IMR-90 (cell line): ENCODE measurements around the gene FGF9. TPM values are rescaled to one million over a fixed set of nuclear protein-coding genes. Genes with fewer than 3 reads are reported as not detected.

Source experiments
- ATAC-seq: fragments of 200-7000 bp; cut with Tn5 transposase; 2 replicates; pipeline ENCODE4 v1.9.1; 2020; ENCODE audit warnings: low read depth, mild to moderate bottlenecking, moderate library complexity
- BruUV-seq: library from RNA; stranded (reverse); fragments of 400-500 nt; replicated peaks from 2 replicates; lab custom pipeline; 2021; lab: Mats Ljungman, UMichigan
- CTCF ChIA-PET: fragments of 300-600 bp; formaldehyde crosslinking; extraction: SDS; loops from one replicate; lab custom pipeline; 2021; ENCODE audit warnings: antibody characterized with exemption; lab: Yijun Ruan, JAX
- POLR2A ChIA-PET: fragments of 300-600 bp; sonication (Branson Sonifier 250); formaldehyde crosslinking; loops from one replicate; lab custom pipeline; 2022; ENCODE audit warnings: antibody characterized with exemption; ENCODE audit not compliant: unreplicated experiment; lab: Charles Lee
- DNase-seq: peaks from one replicate; pipeline ENCODE4 v3.0.0; 2013
- H2AFZ ChIP-seq: replicated peaks from 2 replicates; pipeline ENCODE3; 2013; ENCODE audit warnings: low read length, mild to moderate bottlenecking; ENCODE audit not compliant: poor library complexity
- H2AK5ac ChIP-seq: 2 replicates; pipeline ENCODE4 v1.6.1; 2013; ENCODE audit warnings: low read depth, low read length, inconsistent platforms
- H2AK9ac ChIP-seq: replicated peaks from 2 replicates; pipeline ENCODE3; 2013; ENCODE audit warnings: mild to moderate bottlenecking, low read depth, low read length, moderate library complexity; ENCODE audit not compliant: poor library complexity
- H2BK120ac ChIP-seq: 2 replicates; pipeline ENCODE4 v1.6.1; 2013; ENCODE audit warnings: low read depth, low read length, inconsistent platforms
- H2BK15ac ChIP-seq: 3 replicates; pipeline ENCODE4 v1.6.1; 2013; ENCODE audit warnings: low read depth, low read length, inconsistent platforms
- H2BK20ac ChIP-seq: 2 replicates; pipeline ENCODE4 v1.6.1; 2013; ENCODE audit warnings: low read depth, mild to moderate bottlenecking, inconsistent platforms, low read length, moderate library complexity
- H2BK5ac ChIP-seq: 2 replicates; pipeline ENCODE4 v1.6.1; 2013; ENCODE audit warnings: mild to moderate bottlenecking, low read depth, low read length, inconsistent platforms; ENCODE audit not compliant: poor library complexity, severe bottlenecking
- H3K14ac ChIP-seq: replicated peaks from 2 replicates; pipeline ENCODE4 v1.6.1; 2013; ENCODE audit warnings: low read depth, low read length, inconsistent platforms
- H3K18ac ChIP-seq: 2 replicates; pipeline ENCODE4 v1.6.1; 2013; ENCODE audit warnings: low read depth, low read length, control low read depth
- H3K23ac ChIP-seq: 2 replicates; pipeline ENCODE4 v1.6.1; 2013; ENCODE audit warnings: low read depth, low read length, inconsistent platforms
- H3K27ac ChIP-seq: 2 replicates; pipeline ENCODE4 v1.5.1; 2013; ENCODE audit warnings: mild to moderate bottlenecking, control low read depth, low read length; ENCODE audit not compliant: insufficient read depth
- H3K27me3 ChIP-seq: 2 replicates; pipeline ENCODE4 v1.6.1; 2013; ENCODE audit warnings: low read length; ENCODE audit not compliant: control insufficient read depth, insufficient read depth
- H3K36me3 ChIP-seq: 2 replicates; pipeline ENCODE4 v1.6.1; 2013; ENCODE audit warnings: low read length, mixed read lengths; ENCODE audit not compliant: control insufficient read depth, insufficient read depth
- H3K4ac ChIP-seq: 2 replicates; pipeline ENCODE4 v1.6.1; 2013; ENCODE audit warnings: low read depth, low read length, inconsistent platforms
- H3K4me1 ChIP-seq: 2 replicates; pipeline ENCODE4 v1.6.1; 2013; ENCODE audit warnings: low read length, mixed read lengths; ENCODE audit not compliant: control insufficient read depth, insufficient read depth
- H3K4me2 ChIP-seq: 2 replicates; pipeline ENCODE4 v1.6.1; 2013; ENCODE audit warnings: low read depth, mild to moderate bottlenecking, control low read depth, low read length, moderate library complexity
- H3K4me3 ChIP-seq: 2 replicates; pipeline ENCODE4 v1.5.1; 2013; ENCODE audit warnings: low read depth, mild to moderate bottlenecking, control low read depth, low read length, moderate library complexity; ENCODE audit not compliant: insufficient read depth
- H3K56ac ChIP-seq: 2 replicates; pipeline ENCODE4 v1.6.1; 2013; ENCODE audit warnings: low read length, inconsistent platforms; ENCODE audit not compliant: insufficient read depth; ENCODE audit errors: extremely low read depth
- H3K79me1 ChIP-seq, 2 experiments: 2 replicates each; pipeline ENCODE4 v1.6.1; 2013; ENCODE audit warnings: low read length in 2 of 2, inconsistent platforms in 1 of 2, low read depth in 1 of 2
- H3K9ac ChIP-seq: 2 replicates; pipeline ENCODE4 v1.6.1; 2013; ENCODE audit warnings: low read depth, low read length, control low read depth
- H3K9me1 ChIP-seq: 2 replicates; pipeline ENCODE4 v1.6.1; 2013; ENCODE audit warnings: low read length, inconsistent platforms; ENCODE audit not compliant: insufficient read depth
- H3K9me3 ChIP-seq: 2 replicates; pipeline ENCODE4 v1.6.1; 2013; ENCODE audit warnings: low read length; ENCODE audit not compliant: control insufficient read depth, insufficient read depth
- H4K20me1 ChIP-seq: 2 replicates; pipeline ENCODE4 v1.6.1; 2013; ENCODE audit warnings: low read length, inconsistent platforms; ENCODE audit not compliant: insufficient read depth
- H4K5ac ChIP-seq: 2 replicates; pipeline ENCODE4 v1.6.1; 2013; ENCODE audit warnings: mild to moderate bottlenecking, low read depth, low read length, control low read depth
- H4K8ac ChIP-seq, 2 experiments: 2 replicates each; pipeline ENCODE4 v1.6.1; 2013; ENCODE audit warnings: low read depth in 2 of 2, low read length in 2 of 2, control low read depth in 1 of 2, inconsistent platforms in 1 of 2
- H4K91ac ChIP-seq: 2 replicates; pipeline ENCODE4 v1.6.1; 2013; ENCODE audit warnings: low read depth, low read length, inconsistent platforms; ENCODE audit not compliant: insufficient read depth
- CEBPB ChIP-seq: IDR thresholded peaks from 2 replicates; pipeline ENCODE4 v1.6.1; 2012; ENCODE audit warnings: low read depth, low read length, improper control_type of control experiment
- CHD1 ChIP-seq: IDR thresholded peaks from 2 replicates; pipeline ENCODE4 v1.6.1; 2012; ENCODE audit warnings: low read depth, low read length, improper control_type of control experiment
- MAFK ChIP-seq: IDR thresholded peaks from 2 replicates; pipeline ENCODE4 v1.6.1; 2012; ENCODE audit warnings: low read depth, low read length, improper control_type of control experiment
- RAD21 ChIP-seq: IDR thresholded peaks from 2 replicates; pipeline ENCODE4 v1.6.1; 2012; ENCODE audit warnings: low read length, improper control_type of control experiment
- RCOR1 ChIP-seq: IDR thresholded peaks from 2 replicates; pipeline ENCODE4 v1.6.1; 2012; ENCODE audit warnings: mild to moderate bottlenecking, low read length, improper control_type of control experiment; ENCODE audit not compliant: insufficient replicate concordance
- dilution Hi-C: fragments of 300-500 bp; cut with HindIII; formaldehyde crosslinking; loops from one replicate; pipeline ENCODE4 v1.14.3; 2018; ENCODE audit warnings: low sequenced_read_pairs; ENCODE audit not compliant: unreplicated experiment
- in situ Hi-C: fragments of 300-500 bp; cut with MboI; formaldehyde crosslinking; loops from 3 replicates; pipeline ENCODE4 v1.14.3; 2019; ENCODE audit warnings: low sequenced_read_pairs, inconsistent platforms, mixed read lengths
- intact Hi-C: fragments of 100-400 bp; cut with micrococcal nuclease; formaldehyde crosslinking; loops from 2 replicates; pipeline ENCODE4 v1.10.0; 2022
- polyA plus RNA-seq, 3 experiments: library from polyadenylated mRNA; depleted of rRNA; stranded (reverse); fragments of >200 nt; gene quantifications; 2 replicates each; pipeline ENCODE4 v1.2.3, GENCODE V29; 2012; ENCODE audit warnings: low replicate concordance in 1 of 3
- total RNA-seq: library from RNA; depleted of rRNA; stranded (reverse); fragments of >200 nt; gene quantifications from 2 replicates; pipeline ENCODE4 v1.2.3, GENCODE V29; 2012

The FGF9 gene
- total and polyA plus RNA-seq, 2 of the 4 experiments (the other 2 are of a cell fraction) = under 0.01 to 0.05 TPM

GRCh38 chr13:21632196-21632595, 38.7 kb upstream of the FGF9 start:
- no peak overlapping the region for H3K9ac ChIP-seq
- no peak overlapping the region for H2BK15ac ChIP-seq
- H4K8ac ChIP-seq = no peak overlapping the region
- H3K9me3 ChIP-seq = peaks cover 4% of the 10 kb centered on the region; the same call in 1 of the 2 replicates
- H2AFZ ChIP-seq = no peak overlapping the region
- dilution Hi-C loops (no loop called here), in situ Hi-C loops (loop anchor here (25.0 kb wide), 3 partner anchors 1155 to 1680 kb away; no protein-coding TSS in a partner anchor), intact Hi-C loops (no loop called here)
- H3K9me1 ChIP-seq = no peaks in the 10 kb centered on the region; the same call in 1 of the 2 replicates
- H3K56ac ChIP-seq = no peak overlapping the region
- no peak for DNase-seq
- H4K91ac ChIP-seq = no peak overlapping the region
- no peak overlapping the region for H2BK5ac ChIP-seq
- no peaks in the 10 kb centered on the region for H3K4me1 ChIP-seq
- TF ChIP-seq CEBPB (no peak), CHD1 (no peak), MAFK (no peak), RCOR1 (no peak), RAD21 (no peak)
- no peak overlapping the region for H3K18ac ChIP-seq
- no TSS peak for BruUV-seq
- H3K14ac ChIP-seq = no peak overlapping the region
- H2AK9ac ChIP-seq = no peak overlapping the region
- H3K27ac ChIP-seq = no peak overlapping the region
- H3K23ac ChIP-seq = no peak overlapping the region
- H3K4me3 ChIP-seq = no peak overlapping the region
- no peak for ATAC-seq
- no peak overlapping the region for H3K4me2 ChIP-seq
- ChIA-PET POLR2A (no interaction called here), CTCF (no interaction called here)
- no peaks in the 10 kb centered on the region for H3K79me1 ChIP-seq
- peaks cover 2% of the 10 kb centered on the region; the same call in 1 of the 2 replicates for H3K27me3 ChIP-seq
- no peak overlapping the region for H3K4ac ChIP-seq
- no peaks in the 10 kb centered on the region for H4K20me1 ChIP-seq
- H2AK5ac ChIP-seq = no peak overlapping the region
- H2BK120ac ChIP-seq = no peak overlapping the region
- H2BK20ac ChIP-seq = no peak overlapping the region
- H4K5ac ChIP-seq = no peak overlapping the region
- no peaks in the 10 kb centered on the region for H3K36me3 ChIP-seq
